ENCODE results near the gene PPP1R14B.

Gene PPP1R14B

GRCh38 chr11:64245797-64246620, 734 bp downstream of the PPP1R14B start:
- peak; percentile 61 to 77 (median 71) for DNase-seq (ENCODE audit: low read depth in 3 of 3)

- DNase-seq (ENCODE audit: low read depth in 3 of 3): no peak
Observed at GRCh38 chr11:64245401-64245796, 1.3 kb downstream of the PPP1R14B start.

- no peak for DNase-seq (ENCODE audit: low read depth in 3 of 3)
Observed at GRCh38 chr11:64244966-64245365, 1.8 kb downstream of the PPP1R14B start.

- no peak for DNase-seq (ENCODE audit: low read depth in 3 of 3)
Observed at GRCh38 chr11:64244107-64244506, 2.6 kb downstream of the PPP1R14B start.

- no peak for DNase-seq (ENCODE audit: low read depth in 3 of 3)
Observed at GRCh38 chr11:64243236-64243854, 3.4 kb downstream of the PPP1R14B start.

GRCh38 chr11:64241491-64242374, 5.0 kb downstream of the PPP1R14B start:
- DNase-seq (ENCODE audit: low read depth in 3 of 3): peak in 1 of 3 donors; percentile 99

- DNase-seq (ENCODE audit: low read depth in 3 of 3): peak in 2 of 3 donors; percentile 100
Observed at GRCh38 chr11:64241241-64241490, 5.6 kb downstream of the PPP1R14B start.

- peak; percentile 96 to 97 (median 96) for DNase-seq (ENCODE audit: low read depth in 3 of 3)
Observed at GRCh38 chr11:64240435-64241240, 6.1 kb downstream of the PPP1R14B start, which contains the start of gene FKBP2. Gene FKBP2, plus strand, starts transcription at chr11:64241095. Its CDS starts 1,293 bp downstream, at chr11:64242388.

- DNase-seq (ENCODE audit: low read depth in 3 of 3): no peak
Observed at GRCh38 chr11:64239662-64240434, 6.9 kb downstream of the PPP1R14B start.

- DNase-seq (ENCODE audit: low read depth in 3 of 3): no peak
Observed at GRCh38 chr11:64238999-64239398, 7.7 kb downstream of the PPP1R14B start.

- DNase-seq (ENCODE audit: low read depth in 3 of 3): no peak
Observed at GRCh38 chr11:64238076-64238475, 8.7 kb downstream of the PPP1R14B start.

GRCh38 chr11:64237484-64237951, 9.2 kb downstream of the PPP1R14B start:
- DNase-seq (ENCODE audit: low read depth in 3 of 3): no peak

- DNase-seq (ENCODE audit: low read depth in 3 of 3): no peak
Observed at GRCh38 chr11:64235437-64236161, 11.1 kb downstream of the PPP1R14B start.

- DNase-seq (ENCODE audit: low read depth in 3 of 3): no peak
Observed at GRCh38 chr11:64234647-64235379, 11.9 kb downstream of the PPP1R14B start.

GRCh38 chr11:64233913-64234586, 12.7 kb downstream of the PPP1R14B start, which contains the start of gene VEGFB:
Gene VEGFB, plus strand, starts transcription at chr11:64234584. Its CDS starts 250 bp downstream, at chr11:64234834.
- DNase-seq (ENCODE audit: low read depth in 3 of 3): peak in 1 of 3 donors; percentile 58

GRCh38 chr11:64232967-64233315, 13.8 kb downstream of the PPP1R14B start:
- DNase-seq (ENCODE audit: low read depth in 3 of 3): no peak

GRCh38 chr11:64232182-64232966, 14.4 kb downstream of the PPP1R14B start:
- no peak for DNase-seq (ENCODE audit: low read depth in 3 of 3)

GRCh38 chr11:64231546-64231945, 15.2 kb downstream of the PPP1R14B start:
- no peak for DNase-seq (ENCODE audit: low read depth in 3 of 3)
